CD14-positive monocyte (primary cell): Measurements from ENCODE around the gene DAGLA. TPM values are rescaled to one million over a fixed set of nuclear protein-coding genes. Genes with fewer than 3 reads are reported as not detected.

ENCODE experiments used
- DNase-seq, 3 donors: peaks; one replicate each; pipeline ENCODE4 v3.0.0-alpha.2; 2011 to 2022
- H2AFZ ChIP-seq: 2 replicates; pipeline ENCODE4 v1.6.0; 2012; ENCODE audit warnings: mild to moderate bottlenecking, low read depth, low read length, inconsistent platforms; ENCODE audit not compliant: insufficient read depth, poor library complexity, severe bottlenecking
- H3K27ac ChIP-seq, 2 donors: 1 replicate in 1 of 2; 2 replicates in 1 of 2; pipeline ENCODE4 v1.5.1; 2012 to 2013; ENCODE audit warnings: low read length in 2 of 2, control low read depth in 1 of 2, inconsistent platforms in 1 of 2, low read depth in 1 of 2, mild to moderate bottlenecking in 1 of 2
- H3K27me3 ChIP-seq, 2 donors: one replicate each; pipeline versions ENCODE4 v1.6.0 to v1.6.1; 2011 to 2013; ENCODE audit warnings: low read length in 2 of 2; ENCODE audit not compliant: control insufficient read depth in 2 of 2, insufficient read depth in 2 of 2
- H3K36me3 ChIP-seq, 2 donors: replicated peaks in 1 of 2; 1 replicate in 1 of 2; 2 replicates in 1 of 2; pipeline versions ENCODE4 v1.5.1 to v1.6.1; 2012 to 2013; ENCODE audit warnings: low read length in 2 of 2, control low read depth in 1 of 2, inconsistent platforms in 1 of 2, mild to moderate bottlenecking in 1 of 2; ENCODE audit not compliant: insufficient read depth in 2 of 2, control insufficient read depth in 1 of 2
- H3K4me1 ChIP-seq, 2 donors: 1 replicate in 1 of 2; 2 replicates in 1 of 2; pipeline versions ENCODE4 v1.5.1 to v1.6.1; 2012 to 2013; ENCODE audit warnings: low read length in 2 of 2, control low read depth in 1 of 2, inconsistent platforms in 1 of 2, mild to moderate bottlenecking in 1 of 2, moderate library complexity in 1 of 2; ENCODE audit not compliant: insufficient read depth in 2 of 2, control insufficient read depth in 1 of 2
- H3K4me2 ChIP-seq: replicated peaks from 2 replicates; pipeline ENCODE3; 2012; ENCODE audit warnings: low read length, moderate library complexity, mild to moderate bottlenecking; ENCODE audit not compliant: poor library complexity, severe bottlenecking; ENCODE audit errors: extremely low read depth
- H3K4me3 ChIP-seq, 3 experiments: fragments of 200-600 bp in 1 of 3; sonication (generic) in 1 of 3; replicated peaks in 1 of 3; 1 replicate in 2 of 3; 2 replicates in 1 of 3; pipeline ENCODE4 v1.5.1; 2011 to 2013; ENCODE audit warnings: low read length in 3 of 3, mild to moderate bottlenecking in 3 of 3, control low read depth in 2 of 3, low read depth in 2 of 3, inconsistent platforms in 1 of 3, moderate library complexity in 1 of 3
- H3K79me2 ChIP-seq: 2 replicates; pipeline ENCODE4 v1.6.0; 2012; ENCODE audit warnings: mild to moderate bottlenecking, control low read depth, inconsistent platforms, low read length, moderate library complexity; ENCODE audit not compliant: insufficient read depth
- H3K9ac ChIP-seq: 2 replicates; pipeline ENCODE4 v1.6.0; 2017; ENCODE audit warnings: low read length, mild to moderate bottlenecking; ENCODE audit not compliant: insufficient read depth, poor library complexity, severe bottlenecking
- H3K9me3 ChIP-seq, 2 donors: replicated peaks in 1 of 2; 1 replicate in 1 of 2; 2 replicates in 1 of 2; pipeline versions ENCODE4 v1.5.1 to v1.6.1; 2012 to 2013; ENCODE audit warnings: low read length in 2 of 2, control low read depth in 1 of 2; ENCODE audit not compliant: control insufficient read depth in 1 of 2, insufficient read depth in 1 of 2
- H4K20me1 ChIP-seq: 2 replicates; pipeline ENCODE4 v1.6.0; 2012; ENCODE audit warnings: mild to moderate bottlenecking, low read length, control low read depth, moderate library complexity; ENCODE audit not compliant: insufficient read depth
- H3K27ac Mint-ChIP-seq, 7 donors: one replicate each; pipeline ENCODE4 v1.8.0; 2020; ENCODE audit warnings: mild to moderate bottlenecking in 7 of 7, mixed read lengths in 7 of 7, moderate library complexity in 6 of 7, inconsistent platforms in 2 of 7
- H3K27me3 Mint-ChIP-seq, 3 donors: one replicate each; pipeline ENCODE4 v1.8.0; 2021 to 2022; ENCODE audit warnings: low read depth in 3 of 3, mild to moderate bottlenecking in 3 of 3, mixed read lengths in 3 of 3, moderate library complexity in 3 of 3, inconsistent platforms in 1 of 3
- H3K36me3 Mint-ChIP-seq, 2 donors: one replicate each; pipeline ENCODE4 v1.8.0; 2020; ENCODE audit warnings: mixed read lengths in 2 of 2, inconsistent platforms in 1 of 2, mild to moderate bottlenecking in 1 of 2
- H3K4me1 Mint-ChIP-seq: one replicate; pipeline ENCODE4 v1.8.0; 2020; ENCODE audit warnings: mild to moderate bottlenecking, mixed read lengths
- H3K4me3 Mint-ChIP-seq, 2 donors: one replicate each; pipeline ENCODE4 v1.8.0; 2020; ENCODE audit warnings: mild to moderate bottlenecking in 2 of 2, mixed read lengths in 2 of 2, moderate library complexity in 1 of 2
- H3K9me3 Mint-ChIP-seq, 7 donors: one replicate each; pipeline ENCODE4 v1.8.0; 2020 to 2022; ENCODE audit warnings: mixed read lengths in 7 of 7, mild to moderate bottlenecking in 6 of 7, moderate library complexity in 6 of 7, inconsistent platforms in 2 of 7
- WGBS: methylation state at CpG from one replicate; pipeline ENCODE4 v1.1.5; 2013; ENCODE audit warnings: missing lambda C conversion rate; ENCODE audit not compliant: insufficient coverage; 5-methylcytosine and 5-hydroxymethylcytosine counted together
- intact Hi-C, 2 donors: fragments of 100-400 bp; cut with micrococcal nuclease; formaldehyde crosslinking; loops; one replicate each; pipeline versions ENCODE4 v1.15.0 to v1.15.1; 2023
- polyA plus RNA-seq, 3 donors: library from polyadenylated mRNA; depleted of rRNA in 1 of 3; unstranded in 2 of 3; stranded (reverse) in 1 of 3; fragments of 300-500 nt in 2 of 3; fragments of >200 nt in 1 of 3; fragmentation: Illumina TruSeq in 2 of 3; gene quantifications; 1 replicate in 2 of 3; 2 replicates in 1 of 3; pipeline ENCODE4 v1.2.3, GENCODE V29; 2012 to 2021
- TF ChIP-seq, protein P1 (sequence below): fragments of 200-600 bp; IDR thresholded peaks from one replicate; pipeline ENCODE4 v1.8.0; 2022; ENCODE audit warnings: antibody characterized with exemption, mild to moderate bottlenecking

Gene DAGLA
- polyA plus RNA-seq, 3 donors, result 0.16 to 6.7 (median 0.73) TPM

DNA sequence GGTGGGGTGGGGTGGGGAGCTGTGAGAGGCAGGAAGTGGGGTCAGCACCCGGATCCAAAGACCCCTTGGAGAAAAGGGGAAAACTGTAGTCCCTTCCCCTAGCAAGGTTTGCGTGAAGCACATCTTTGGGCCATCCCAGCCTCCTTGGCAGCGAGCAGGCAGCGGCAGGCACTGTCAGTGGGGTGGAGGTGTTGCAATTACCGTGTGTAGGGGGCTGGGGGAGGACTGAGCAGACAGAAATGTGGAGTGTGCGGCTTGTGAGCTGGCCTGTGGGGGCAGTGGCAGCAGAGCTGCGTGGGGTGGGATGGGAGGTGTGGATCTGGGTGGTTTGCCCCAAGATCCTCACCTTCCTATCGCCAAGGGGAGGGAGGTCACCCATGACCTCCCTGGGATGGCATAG lies 16.4 kb downstream of the DAGLA start:
- Histone ChIP-seq H4K20me1 (no peaks in the 10 kb centered on the region), H3K9ac (peak overlapping the region; percentile 69), H3K4me1 (peaks cover 69 to 77% of the 10 kb centered on the region in 2 donors), H3K27me3 (no peaks in the 10 kb centered on the region), H3K9me3 (no peaks in the 10 kb centered on the region), H3K4me3 (peak overlapping the region in 1 of 3 experiments; percentile 60), H3K4me2 (no peak overlapping the region), H3K36me3 (no peaks in the 10 kb centered on the region), H2AFZ (no peak overlapping the region), H3K79me2 (peaks cover 52% of the 10 kb centered on the region), H3K27ac (peak overlapping the region; percentile 87 to 95)
- H3K4me3 Mint-ChIP-seq, result peak overlapping the region in 1 of 2 donors; percentile 11
- peak; percentile 47 to 58 (median 51) for DNase-seq
- H3K36me3 Mint-ChIP-seq, result peaks cover 4% of the 10 kb centered on the region in 2 donors
- 6% methylated on average over 7 of the region's 8 CpGs for WGBS
- H3K9me3 Mint-ChIP-seq, result peaks cover 0 to 2% (median 0%) of the 10 kb centered on the region in 7 donors
- peaks cover 0 to 2% (median 0%) of the 10 kb centered on the region in 3 donors for H3K27me3 Mint-ChIP-seq
- peaks cover 67% of the 10 kb centered on the region for H3K4me1 Mint-ChIP-seq
- intact Hi-C loops, result loop anchor here in 1 of 2 donors (1.0 kb wide), 1 partner anchor 16 kb away; the partner anchor contains the start of gene DAGLA
- peak overlapping the region; percentile 89 to 97 (median 95) for H3K27ac Mint-ChIP-seq
- TF ChIP-seq, protein P1, sequence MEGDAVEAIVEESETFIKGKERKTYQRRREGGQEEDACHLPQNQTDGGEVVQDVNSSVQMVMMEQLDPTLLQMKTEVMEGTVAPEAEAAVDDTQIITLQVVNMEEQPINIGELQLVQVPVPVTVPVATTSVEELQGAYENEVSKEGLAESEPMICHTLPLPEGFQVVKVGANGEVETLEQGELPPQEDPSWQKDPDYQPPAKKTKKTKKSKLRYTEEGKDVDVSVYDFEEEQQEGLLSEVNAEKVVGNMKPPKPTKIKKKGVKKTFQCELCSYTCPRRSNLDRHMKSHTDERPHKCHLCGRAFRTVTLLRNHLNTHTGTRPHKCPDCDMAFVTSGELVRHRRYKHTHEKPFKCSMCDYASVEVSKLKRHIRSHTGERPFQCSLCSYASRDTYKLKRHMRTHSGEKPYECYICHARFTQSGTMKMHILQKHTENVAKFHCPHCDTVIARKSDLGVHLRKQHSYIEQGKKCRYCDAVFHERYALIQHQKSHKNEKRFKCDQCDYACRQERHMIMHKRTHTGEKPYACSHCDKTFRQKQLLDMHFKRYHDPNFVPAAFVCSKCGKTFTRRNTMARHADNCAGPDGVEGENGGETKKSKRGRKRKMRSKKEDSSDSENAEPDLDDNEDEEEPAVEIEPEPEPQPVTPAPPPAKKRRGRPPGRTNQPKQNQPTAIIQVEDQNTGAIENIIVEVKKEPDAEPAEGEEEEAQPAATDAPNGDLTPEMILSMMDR, result no peak

DNA sequence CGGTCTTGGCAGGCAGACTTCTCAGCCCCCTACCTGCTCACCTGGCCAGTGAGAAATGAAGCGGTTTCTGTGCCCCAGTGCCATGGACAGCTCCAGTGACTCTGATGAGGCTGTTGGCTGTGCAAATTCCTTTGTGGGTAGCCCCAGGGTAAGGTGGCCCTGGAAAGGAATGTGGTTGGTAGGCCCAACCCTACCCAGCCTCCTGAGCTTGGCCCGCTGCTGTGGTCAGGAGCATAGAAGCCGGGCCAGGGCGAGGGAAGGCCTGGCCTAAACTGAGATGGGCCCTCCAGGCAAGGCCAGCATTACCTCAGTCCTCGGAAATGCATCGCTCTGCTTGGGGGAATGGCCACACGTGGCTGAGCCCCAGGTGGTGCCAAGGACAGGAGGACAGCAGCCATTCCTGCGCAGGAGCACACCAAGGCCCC lies 16.9 kb downstream of the DAGLA start:
- TF ChIP-seq, protein P1, result no peak
- Histone ChIP-seq H2AFZ (no peak overlapping the region), H3K27ac (peak overlapping the region; percentile 87 to 95), H3K4me3 (no peak overlapping the region), H3K4me2 (no peak overlapping the region), H3K9me3 (no peaks in the 10 kb centered on the region), H3K79me2 (peaks cover 48% of the 10 kb centered on the region), H3K36me3 (no peaks in the 10 kb centered on the region), H3K4me1 (peaks cover 74 to 82% of the 10 kb centered on the region in 2 donors), H3K27me3 (no peaks in the 10 kb centered on the region), H4K20me1 (no peaks in the 10 kb centered on the region), H3K9ac (peak overlapping the region; percentile 69)
- DNase-seq, result no peak
- peak overlapping the region; percentile 89 to 97 (median 95) for H3K27ac Mint-ChIP-seq
- intact Hi-C loops, result no loop called here
- 92% methylated on average over 8 of the region's 9 CpGs for WGBS
- H3K27me3 Mint-ChIP-seq, result peaks cover 0 to 2% (median 0%) of the 10 kb centered on the region in 3 donors
- peaks cover 71% of the 10 kb centered on the region for H3K4me1 Mint-ChIP-seq
- peaks cover 4% of the 10 kb centered on the region in 2 donors for H3K36me3 Mint-ChIP-seq
- peaks cover 0 to 2% (median 0%) of the 10 kb centered on the region in 7 donors for H3K9me3 Mint-ChIP-seq
- no peak overlapping the region for H3K4me3 Mint-ChIP-seq
